Measurements from ENCODE around the gene MED13.
"Not testable (repeated sequence)": the region's sequence is repeated elsewhere in the genome, so short reads cannot be mapped to it uniquely, and the experiment has no call there.

The MED13 gene

GRCh38 chr17:62057696-62058095 is 7.4 kb downstream of the MED13 start:
- DNase-seq, result no peak

GRCh38 chr17:62052765-62053338 is 12.2 kb downstream of the MED13 start:
- no peak for DNase-seq

GRCh38 chr17:62051053-62051452 is 14.0 kb downstream of the MED13 start:
- no peak for DNase-seq

- DNase-seq, result no peak
These were observed 15.8 kb downstream of the MED13 start for GRCh38 chr17:62049299-62049698.

GRCh38 chr17:62048262-62048661 is 16.8 kb downstream of the MED13 start:
- no peak for DNase-seq

- no peak for DNase-seq
These were observed 19.6 kb downstream of the MED13 start for GRCh38 chr17:62045517-62045916.

GRCh38 chr17:62045109-62045508 is 20.0 kb downstream of the MED13 start:
- no peak for DNase-seq

GRCh38 chr17:62043602-62044001 is 21.5 kb downstream of the MED13 start:
- no peak for DNase-seq

- no peak for DNase-seq
These were observed 21.9 kb downstream of the MED13 start for GRCh38 chr17:62043140-62043539.

- DNase-seq, result no peak
These were observed 26.8 kb downstream of the MED13 start for GRCh38 chr17:62038248-62038647.

GRCh38 chr17:62033317-62033716 is 31.8 kb downstream of the MED13 start:
- no peak for DNase-seq

GRCh38 chr17:62032480-62032879 is 32.6 kb downstream of the MED13 start:
- DNase-seq, result no peak

GRCh38 chr17:62030264-62030663 is 34.8 kb downstream of the MED13 start:
- DNase-seq, result no peak

- DNase-seq, result no peak
These were observed 40.2 kb downstream of the MED13 start for GRCh38 chr17:62024866-62025265.

GRCh38 chr17:62017912-62018311 is 47.2 kb downstream of the MED13 start:
- no peak for DNase-seq

GRCh38 chr17:62017496-62017895 is 47.6 kb downstream of the MED13 start:
- no peak for DNase-seq

- no peak for DNase-seq
These were observed 50.6 kb downstream of the MED13 start for GRCh38 chr17:62014526-62014925.

GRCh38 chr17:62009220-62009619 is 55.9 kb downstream of the MED13 start:
- no peak for DNase-seq

GRCh38 chr17:62008294-62008693 is 56.8 kb downstream of the MED13 start:
- DNase-seq, result no peak

- DNase-seq, result no peak
These were observed 60.7 kb downstream of the MED13 start for GRCh38 chr17:62004388-62004787.

GRCh38 chr17:62003141-62003540 is 61.9 kb downstream of the MED13 start:
- DNase-seq, result not testable (repeated sequence)

GRCh38 chr17:62001105-62001504 is 64.0 kb downstream of the MED13 start:
- DNase-seq, result no peak

GRCh38 chr17:62000186-62000585 is 64.9 kb downstream of the MED13 start:
- no peak for DNase-seq

GRCh38 chr17:61998534-61998933 is 66.5 kb downstream of the MED13 start:
- DNase-seq, result not testable (repeated sequence)

GRCh38 chr17:61997664-61998063 is 67.4 kb downstream of the MED13 start:
- DNase-seq, result no peak

Data from femur (tissue), 1 donor.